ENCODE measurements around the gene STK33.

DNA sequence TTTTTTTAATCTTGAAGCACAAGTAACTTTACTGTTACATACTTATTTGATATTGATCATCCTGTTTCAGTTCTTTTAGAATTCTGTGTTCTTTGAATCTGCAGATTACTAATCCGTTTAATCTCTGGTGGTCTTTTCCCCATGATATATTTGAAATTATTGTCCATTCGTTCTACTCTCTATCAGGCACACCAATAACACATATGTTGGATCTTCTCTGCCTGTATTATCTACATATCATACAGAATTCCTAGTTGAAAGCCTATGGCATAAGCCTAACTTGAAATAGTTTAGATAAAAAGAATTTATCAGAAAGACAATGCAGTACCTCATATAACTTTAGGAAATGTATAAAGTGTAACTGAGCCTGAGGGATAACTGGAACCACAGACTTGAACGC is 32.6 kb downstream of the STK33 start:
- TF ChIP-seq POLR2A (IDR thresholded peaks at IDR 0.05): no peak
- TF ChIP-seq, protein P1, sequence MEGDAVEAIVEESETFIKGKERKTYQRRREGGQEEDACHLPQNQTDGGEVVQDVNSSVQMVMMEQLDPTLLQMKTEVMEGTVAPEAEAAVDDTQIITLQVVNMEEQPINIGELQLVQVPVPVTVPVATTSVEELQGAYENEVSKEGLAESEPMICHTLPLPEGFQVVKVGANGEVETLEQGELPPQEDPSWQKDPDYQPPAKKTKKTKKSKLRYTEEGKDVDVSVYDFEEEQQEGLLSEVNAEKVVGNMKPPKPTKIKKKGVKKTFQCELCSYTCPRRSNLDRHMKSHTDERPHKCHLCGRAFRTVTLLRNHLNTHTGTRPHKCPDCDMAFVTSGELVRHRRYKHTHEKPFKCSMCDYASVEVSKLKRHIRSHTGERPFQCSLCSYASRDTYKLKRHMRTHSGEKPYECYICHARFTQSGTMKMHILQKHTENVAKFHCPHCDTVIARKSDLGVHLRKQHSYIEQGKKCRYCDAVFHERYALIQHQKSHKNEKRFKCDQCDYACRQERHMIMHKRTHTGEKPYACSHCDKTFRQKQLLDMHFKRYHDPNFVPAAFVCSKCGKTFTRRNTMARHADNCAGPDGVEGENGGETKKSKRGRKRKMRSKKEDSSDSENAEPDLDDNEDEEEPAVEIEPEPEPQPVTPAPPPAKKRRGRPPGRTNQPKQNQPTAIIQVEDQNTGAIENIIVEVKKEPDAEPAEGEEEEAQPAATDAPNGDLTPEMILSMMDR (IDR thresholded peaks at IDR 0.05): no peak
